ENCODE results near the gene CITED2.
"Not testable (repeated sequence)": the region's sequence is repeated elsewhere in the genome, so short reads cannot be mapped to it uniquely, and the experiment has no call there.

The CITED2 gene

GRCh38 chr6:139364302-139364981 is 10.0 kb downstream of the CITED2 start:
- peak in 1 of 2 donors; percentile 74 for DNase-seq

GRCh38 chr6:139363797-139364196 is 10.7 kb downstream of the CITED2 start:
- peak in 1 of 2 donors; percentile 25 for DNase-seq

GRCh38 chr6:139363123-139363522 is 11.3 kb downstream of the CITED2 start:
- DNase-seq: not testable (repeated sequence)

- no peak for DNase-seq
These were observed 13.2 kb downstream of the CITED2 start for GRCh38 chr6:139361211-139361610.

GRCh38 chr6:139356924-139357323 is 17.5 kb downstream of the CITED2 start:
- no peak for DNase-seq

GRCh38 chr6:139355777-139356445 is 18.5 kb downstream of the CITED2 start:
- DNase-seq: no peak

GRCh38 chr6:139355172-139355571 is 19.3 kb downstream of the CITED2 start:
- DNase-seq: no peak

- DNase-seq: no peak
These were observed 20.3 kb downstream of the CITED2 start for GRCh38 chr6:139354189-139354588.

DNA sequence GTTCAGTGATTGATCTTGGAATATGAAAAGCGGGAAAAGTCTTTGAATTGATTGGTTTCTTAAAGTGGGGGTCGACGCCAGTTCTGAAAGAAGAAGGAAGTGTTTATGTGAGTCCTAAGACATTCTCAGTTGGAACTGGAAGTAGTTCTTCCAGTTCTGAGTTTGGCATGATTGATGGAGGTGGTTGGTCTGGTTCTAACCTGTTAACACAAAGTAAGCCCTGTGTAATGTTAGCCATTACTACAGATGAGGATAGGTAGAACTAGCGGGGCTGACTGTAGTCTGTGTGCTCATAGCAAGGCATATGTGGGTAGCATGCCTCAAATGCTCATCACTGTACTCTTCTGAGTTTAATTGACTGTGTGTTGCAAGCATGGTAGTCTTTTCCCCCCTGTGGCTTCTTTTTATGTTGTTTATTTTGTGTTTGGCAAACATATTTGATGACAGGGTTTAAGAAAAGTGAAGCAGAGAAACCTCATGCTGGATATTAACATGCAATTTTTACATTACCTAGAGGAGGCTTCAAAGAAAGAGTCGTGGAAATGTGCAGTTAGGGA is 24.9 kb downstream of the CITED2 start:
- DNase-seq: no peak

- no peak for DNase-seq
These were observed 28.1 kb downstream of the CITED2 start for GRCh38 chr6:139346392-139346791.

DNA sequence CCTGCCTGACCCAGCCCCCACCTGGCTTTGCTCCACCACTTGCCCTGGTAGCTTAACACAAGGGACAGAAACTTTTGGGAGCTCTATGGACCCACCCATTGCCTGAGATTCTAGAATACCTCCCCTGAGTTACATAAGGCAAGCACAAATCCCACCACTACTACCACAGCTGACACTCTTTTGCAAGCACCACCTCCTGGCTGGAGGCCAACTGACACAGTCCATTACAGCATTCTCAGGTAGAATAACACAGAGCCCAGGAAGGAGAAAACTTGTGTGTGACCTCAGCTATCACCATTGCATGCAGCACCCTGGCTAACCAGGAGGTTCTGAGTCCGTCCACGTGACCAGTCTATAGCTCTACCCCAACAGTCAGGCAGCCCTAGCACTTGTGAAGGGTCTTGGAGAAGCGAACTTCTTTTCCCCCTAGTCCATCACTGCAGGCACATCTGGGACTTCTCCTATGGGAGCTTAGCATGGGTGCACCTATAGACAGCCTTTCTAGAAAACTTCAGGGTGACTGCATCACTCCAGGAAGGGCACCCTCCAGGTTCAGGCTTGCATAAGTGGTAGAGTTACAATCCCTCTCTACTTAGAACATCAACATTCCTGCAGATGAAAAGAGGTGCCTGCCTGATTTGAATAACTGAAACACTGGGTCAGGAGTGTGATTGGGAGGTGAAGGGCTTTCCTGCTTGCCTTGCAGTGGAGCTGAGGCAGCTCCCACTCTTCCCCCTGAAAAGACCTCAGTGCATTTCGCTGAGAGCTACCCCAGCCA is 30.1 kb downstream of the CITED2 start:
- no peak for DNase-seq

DNA sequence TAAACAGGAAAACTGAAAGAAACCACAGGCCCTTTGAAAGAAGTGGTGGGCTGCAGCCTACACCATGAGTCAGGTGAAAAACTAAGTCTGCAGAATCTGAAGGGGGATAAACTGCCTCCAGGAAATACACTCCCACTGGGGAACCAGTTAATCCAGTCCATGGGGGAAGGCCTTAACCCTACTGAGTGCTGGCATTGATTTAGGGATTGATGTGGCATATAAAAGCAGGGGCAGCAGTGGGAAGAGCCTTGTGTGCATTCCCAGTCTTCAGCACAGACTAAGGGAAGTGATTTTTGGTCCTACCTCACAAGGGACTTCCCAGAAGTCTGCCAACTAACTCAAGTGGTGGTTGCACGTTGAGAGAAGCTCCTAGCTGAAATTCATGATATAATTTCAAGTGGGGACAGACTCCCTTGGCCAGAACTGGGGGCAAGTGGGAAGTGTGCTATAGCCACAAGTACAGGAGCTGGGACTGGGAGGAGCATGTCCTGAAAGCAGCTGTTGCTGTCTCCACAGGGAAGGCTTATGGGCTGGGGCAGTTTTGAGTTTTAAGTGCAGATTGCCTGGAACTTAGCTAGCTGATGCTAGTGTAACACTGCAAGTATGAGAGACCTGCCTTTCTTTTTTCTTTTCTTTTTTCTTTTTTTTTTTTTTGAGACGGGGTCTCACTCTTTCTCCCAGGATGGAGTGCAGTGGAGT is 31.2 kb downstream of the CITED2 start:
- DNase-seq: no peak

- DNase-seq: no peak
These were observed 33.4 kb downstream of the CITED2 start for GRCh38 chr6:139341060-139341459.

- no peak for DNase-seq
These were observed 35.7 kb downstream of the CITED2 start for GRCh38 chr6:139338795-139339194.

DNA sequence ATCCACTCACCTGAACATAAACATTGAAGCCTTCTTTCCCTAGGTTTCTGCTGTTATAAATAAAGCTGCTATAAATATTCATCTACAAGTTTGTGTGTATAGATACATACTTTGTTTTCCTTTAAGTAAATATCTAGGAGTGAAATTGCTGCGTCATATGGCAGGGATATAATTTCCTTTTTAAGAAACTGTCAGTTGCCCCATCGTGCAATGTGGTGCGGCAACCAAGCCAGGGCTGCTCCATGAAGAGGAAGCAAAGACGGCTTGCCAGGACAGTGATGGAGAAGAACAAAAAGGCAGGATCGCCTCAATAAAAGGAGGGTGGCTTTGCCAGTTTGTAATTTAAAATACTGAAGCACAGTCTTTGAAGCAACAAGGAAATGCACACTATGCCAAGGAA is 36.6 kb downstream of the CITED2 start:
- peak in 1 of 2 donors; percentile 10 for DNase-seq

- DNase-seq: no peak
These were observed 37.4 kb downstream of the CITED2 start for GRCh38 chr6:139337001-139337400.

DNA sequence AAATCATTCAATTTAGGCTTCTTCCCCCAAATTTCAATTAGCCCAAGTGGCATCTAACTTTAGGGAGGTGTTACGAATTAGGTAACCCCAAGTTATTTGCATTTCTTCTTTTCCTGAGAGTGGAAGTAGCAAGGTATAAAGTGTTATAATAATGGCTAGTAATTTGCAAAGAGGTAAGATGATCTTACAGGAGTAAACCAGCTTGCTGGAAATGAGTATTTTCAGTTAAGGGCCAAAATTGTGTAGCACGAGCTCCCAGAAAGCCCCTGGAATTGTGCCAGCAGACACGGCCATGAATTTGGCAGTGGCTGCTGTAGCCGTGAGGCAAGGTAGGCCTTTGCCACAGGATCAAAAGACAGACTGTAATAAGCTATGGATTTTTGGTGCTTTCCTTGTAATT is 38.0 kb downstream of the CITED2 start:
- peak in 1 of 2 donors; percentile 16 for DNase-seq

DNA sequence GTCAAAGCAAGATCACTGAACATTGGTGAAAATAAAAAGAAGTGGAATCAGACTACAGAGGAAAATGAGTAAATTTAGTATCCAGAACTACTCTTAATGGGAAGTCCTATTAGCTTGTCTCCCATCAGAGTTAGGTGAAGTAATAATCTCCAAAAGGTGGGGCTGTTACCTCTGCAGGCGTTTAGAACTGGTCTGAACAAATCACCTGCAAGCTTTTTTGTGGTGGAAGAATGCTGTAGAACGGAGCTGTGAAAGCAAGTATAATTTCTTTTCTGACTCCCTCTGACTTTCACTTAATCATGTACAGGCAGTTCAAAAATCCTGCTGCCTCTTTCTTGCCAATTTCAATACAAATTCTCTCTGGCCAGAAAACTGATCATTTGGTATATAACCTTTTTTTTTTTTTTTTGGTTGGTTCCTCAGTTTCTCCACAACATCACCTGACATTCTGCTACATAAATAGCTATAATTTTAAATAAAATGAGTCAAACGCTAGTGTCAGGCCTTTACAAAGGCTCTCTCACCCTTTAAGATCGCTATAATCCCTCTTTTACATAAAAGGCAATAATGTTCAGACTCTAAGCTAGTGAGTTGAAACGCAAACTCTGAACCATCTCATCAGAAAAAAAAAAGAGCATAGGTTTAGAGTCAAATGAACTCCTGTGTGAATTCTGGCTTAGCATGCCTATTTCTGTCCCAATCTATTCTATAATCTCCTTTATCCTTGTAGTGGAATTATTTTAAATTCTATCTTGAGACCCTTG is 38.8 kb downstream of the CITED2 start:
- no peak for DNase-seq

DNA sequence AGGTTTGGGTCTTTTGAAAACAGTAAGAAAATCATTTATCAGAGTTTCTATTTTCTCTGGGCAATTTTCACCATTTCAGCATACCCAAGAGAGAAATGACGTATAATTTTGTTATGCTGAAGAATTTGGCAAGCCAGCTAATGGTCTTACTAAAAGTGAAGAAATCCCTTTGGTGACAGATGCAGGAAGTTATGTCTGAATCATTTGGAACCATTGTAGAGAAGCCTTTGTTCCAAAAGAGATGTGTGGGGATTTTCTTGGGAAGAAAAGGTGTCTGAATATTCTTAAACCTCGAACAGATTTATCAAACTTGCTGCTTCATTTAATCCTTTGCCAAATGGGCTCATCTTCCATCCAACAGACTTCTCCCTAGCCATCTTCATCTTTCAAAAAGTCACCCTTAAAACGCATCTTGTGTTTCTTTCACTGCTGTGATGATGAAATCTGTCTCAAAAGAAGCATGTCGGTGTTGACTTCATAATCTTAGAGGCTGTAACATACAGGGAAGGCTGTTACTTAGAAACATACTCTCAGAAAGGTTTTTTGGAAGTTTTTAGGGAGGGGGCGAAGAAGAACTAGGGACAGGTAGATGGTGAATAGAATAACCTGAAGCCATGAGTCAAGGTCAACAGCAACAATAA is 39.5 kb downstream of the CITED2 start:
- DNase-seq: no peak

DNA sequence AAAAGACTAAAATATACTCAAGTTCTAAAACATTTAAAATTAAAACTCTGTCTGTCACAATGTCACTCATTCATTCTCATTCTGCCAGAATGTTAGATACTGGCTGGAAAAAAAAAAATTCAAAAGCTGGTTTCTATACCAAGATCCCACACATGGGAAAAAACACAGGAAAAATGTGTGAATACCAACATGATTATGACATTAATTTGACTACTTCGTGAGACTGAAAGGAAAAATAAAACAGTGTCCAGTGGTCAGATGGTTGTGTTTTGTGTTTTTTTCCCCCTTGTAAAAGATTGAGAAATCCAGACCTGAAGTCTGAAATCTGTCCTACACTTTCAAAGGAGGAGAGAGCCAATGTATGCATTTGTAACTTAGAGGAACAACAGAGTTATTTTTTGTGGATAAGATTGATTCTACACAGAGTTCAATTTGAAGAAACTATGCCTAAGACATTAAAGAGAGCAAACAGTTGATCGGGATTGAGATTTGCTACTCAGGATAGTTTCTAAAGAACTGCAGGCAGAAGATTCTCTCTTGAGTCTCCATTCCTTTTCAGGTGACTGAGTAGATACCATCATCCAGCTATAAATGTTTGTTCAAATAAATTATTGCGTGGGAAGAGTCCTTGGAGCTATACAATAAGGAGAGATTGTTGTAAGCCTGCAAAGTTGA is 43.5 kb downstream of the CITED2 start:
- DNase-seq: no peak

- no peak for DNase-seq
These were observed 44.1 kb downstream of the CITED2 start for GRCh38 chr6:139330306-139330705.

All from CD4-positive, alpha-beta T cell treated with Interferon alpha-2 for 1 hour (primary cell).